GM20000 (cell line): ENCODE measurements around the gene PEAK1.
A peak's percentile ranks its signal among the peaks of the same experiment; 100 is the strongest.

Experiments used
- DNase-seq: peaks from one replicate; pipeline ENCODE4 v3.0.0; 2012; ENCODE audit warnings: low spot score
- TF ChIP-seq, protein P1 (sequence below): IDR thresholded peaks from 2 replicates; pipeline ENCODE4 v1.5.1; 2012; ENCODE audit warnings: mild to moderate bottlenecking, control low read depth; ENCODE audit errors: extremely low read depth, missing control alignments

The PEAK1 gene

DNA sequence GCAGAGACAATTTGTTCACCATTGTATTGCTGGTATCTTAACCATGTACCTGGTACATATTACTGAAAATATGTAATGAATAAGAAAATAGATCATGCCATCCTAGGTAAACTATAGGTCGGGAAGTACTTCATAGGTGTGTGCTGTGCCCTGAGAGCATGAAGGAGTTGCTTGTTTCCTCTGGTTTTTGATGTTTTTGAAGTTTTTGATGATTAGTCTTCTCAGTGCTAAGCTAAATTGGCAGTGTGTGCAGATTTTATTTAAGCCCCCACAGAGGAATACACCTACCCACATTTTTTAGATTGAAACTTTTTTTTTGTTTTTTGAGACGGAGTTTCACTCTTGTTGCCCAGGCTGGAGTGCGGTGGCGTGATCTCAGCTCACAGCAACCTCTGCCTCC is 17.4 kb upstream of the PEAK1 start:
- TF ChIP-seq, protein P1, sequence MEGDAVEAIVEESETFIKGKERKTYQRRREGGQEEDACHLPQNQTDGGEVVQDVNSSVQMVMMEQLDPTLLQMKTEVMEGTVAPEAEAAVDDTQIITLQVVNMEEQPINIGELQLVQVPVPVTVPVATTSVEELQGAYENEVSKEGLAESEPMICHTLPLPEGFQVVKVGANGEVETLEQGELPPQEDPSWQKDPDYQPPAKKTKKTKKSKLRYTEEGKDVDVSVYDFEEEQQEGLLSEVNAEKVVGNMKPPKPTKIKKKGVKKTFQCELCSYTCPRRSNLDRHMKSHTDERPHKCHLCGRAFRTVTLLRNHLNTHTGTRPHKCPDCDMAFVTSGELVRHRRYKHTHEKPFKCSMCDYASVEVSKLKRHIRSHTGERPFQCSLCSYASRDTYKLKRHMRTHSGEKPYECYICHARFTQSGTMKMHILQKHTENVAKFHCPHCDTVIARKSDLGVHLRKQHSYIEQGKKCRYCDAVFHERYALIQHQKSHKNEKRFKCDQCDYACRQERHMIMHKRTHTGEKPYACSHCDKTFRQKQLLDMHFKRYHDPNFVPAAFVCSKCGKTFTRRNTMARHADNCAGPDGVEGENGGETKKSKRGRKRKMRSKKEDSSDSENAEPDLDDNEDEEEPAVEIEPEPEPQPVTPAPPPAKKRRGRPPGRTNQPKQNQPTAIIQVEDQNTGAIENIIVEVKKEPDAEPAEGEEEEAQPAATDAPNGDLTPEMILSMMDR: no peak
- DNase-seq: no peak

DNA sequence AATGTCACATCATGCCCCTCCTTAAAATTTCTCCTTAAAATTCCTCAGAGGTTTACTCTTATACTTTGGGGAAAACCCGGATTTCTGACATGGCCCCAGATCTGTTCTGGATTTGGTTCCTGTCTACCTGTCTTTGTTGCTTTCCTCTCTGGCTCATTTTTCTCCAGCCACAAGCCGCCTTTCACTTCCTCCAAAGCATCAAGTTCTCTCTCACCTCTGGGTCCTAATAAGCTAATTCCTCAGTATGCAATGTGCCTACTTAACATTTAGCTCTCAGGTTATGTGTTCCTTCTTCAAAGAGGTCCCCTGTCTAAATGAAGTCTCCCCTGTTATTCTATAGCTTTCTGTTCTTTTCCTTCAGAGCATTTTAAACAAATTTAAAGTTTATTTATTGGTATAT is 16.9 kb upstream of the PEAK1 start:
- no peak for DNase-seq
- TF ChIP-seq, protein P1: no peak

GRCh38 chr15:77430652-77431051 is 10.7 kb upstream of the PEAK1 start:
- TF ChIP-seq, protein P1: no peak

GRCh38 chr15:77430213-77430612 is 10.3 kb upstream of the PEAK1 start:
- peak; percentile 23 for DNase-seq
- TF ChIP-seq, protein P1: no peak

More at GRCh38 chr15:77430652-77431051, 10.7 kb upstream of the PEAK1 start:
- DNase-seq: no peak

DNA sequence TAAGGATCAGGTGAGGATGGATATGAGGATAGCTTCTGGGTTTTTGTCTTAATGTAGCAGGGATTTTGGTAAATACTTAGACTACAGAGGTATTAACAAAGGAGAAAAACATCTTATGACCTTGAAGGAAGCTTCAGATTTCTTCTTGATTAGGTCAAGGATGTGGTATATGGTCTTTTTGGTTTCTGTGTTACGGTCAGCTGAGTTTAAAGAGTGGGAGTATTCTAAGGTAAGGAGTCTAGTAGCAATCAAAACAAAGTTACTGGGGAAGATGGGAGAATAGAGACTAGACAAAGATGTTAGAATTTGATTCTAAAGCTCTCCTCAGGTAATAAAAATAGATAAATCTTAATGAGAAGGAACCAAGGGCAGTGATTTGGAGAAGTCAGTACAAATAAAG is 7.0 kb upstream of the PEAK1 start:
- TF ChIP-seq, protein P1: no peak
- DNase-seq: no peak

DNA sequence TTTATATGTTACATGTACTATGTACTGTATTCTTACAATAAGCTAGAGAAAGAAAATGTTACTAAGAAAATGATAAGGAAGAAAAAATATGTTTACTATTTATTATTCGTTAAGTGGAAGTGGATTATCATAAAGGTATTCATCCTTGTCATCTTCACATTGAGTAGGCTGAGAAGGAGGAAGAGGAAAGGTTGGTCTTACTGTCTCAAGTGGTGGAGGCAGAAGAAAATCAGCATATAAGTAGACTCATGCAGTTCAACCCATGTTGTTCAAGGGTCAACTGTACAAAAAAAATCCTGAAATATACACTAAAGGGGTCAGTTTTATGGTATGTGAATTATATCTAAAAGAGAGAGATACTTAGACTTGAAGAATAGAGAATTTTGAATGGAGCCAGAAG is 6.5 kb upstream of the PEAK1 start:
- DNase-seq: no peak
- TF ChIP-seq, protein P1: no peak

DNA sequence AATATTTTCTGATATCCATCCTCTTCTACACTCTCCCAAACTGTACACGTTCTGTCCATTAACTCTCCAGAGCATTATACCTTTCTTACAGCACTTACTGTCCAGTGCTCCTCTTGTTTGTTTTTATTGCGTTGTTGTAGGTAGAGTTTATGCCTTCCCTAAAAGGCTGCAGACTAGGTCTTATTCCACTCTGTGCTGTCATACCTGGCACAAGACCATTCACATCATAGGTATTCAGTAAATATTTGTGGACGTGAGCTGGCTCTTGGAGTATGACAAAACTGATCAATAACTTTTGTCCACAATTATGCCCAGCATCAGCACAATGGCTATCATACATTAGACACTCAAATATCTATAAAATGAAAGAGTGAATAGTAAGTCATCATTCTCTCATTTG is 5.2 kb upstream of the PEAK1 start:
- no peak for DNase-seq
- TF ChIP-seq, protein P1: no peak
